ENCODE data around the gene PHF12.
A peak's percentile ranks its signal among the peaks of the same experiment; 100 is the strongest.

Gene PHF12

GRCh38 chr17:28955408-28955807 is 4.1 kb upstream of the PHF12 start:
- DNase-seq (ENCODE audit: low read depth in 2 of 3, low spot score in 1 of 3), result no peak

- no peak for DNase-seq (ENCODE audit: low read depth in 2 of 3, low spot score in 1 of 3)
Observed at GRCh38 chr17:28954886-28955285, 3.6 kb upstream of the PHF12 start.

GRCh38 chr17:28953444-28954118 is 2.3 kb upstream of the PHF12 start:
- peak; percentile 4 to 43 (median 28) for DNase-seq (ENCODE audit: low read depth in 2 of 3, low spot score in 1 of 3)

- peak; percentile 91 to 93 (median 91) for DNase-seq (ENCODE audit: low read depth in 2 of 3, low spot score in 1 of 3)
Observed at GRCh38 chr17:28951991-28952975, 965 bp upstream of the PHF12 start.

- DNase-seq (ENCODE audit: low read depth in 2 of 3, low spot score in 1 of 3), result peak in 1 of 3 donors; percentile 4
Observed at GRCh38 chr17:28950752-28951427, 428 bp downstream of the PHF12 start.

GRCh38 chr17:28950017-28950751 is 1.1 kb downstream of the PHF12 start:
- DNase-seq (ENCODE audit: low read depth in 2 of 3, low spot score in 1 of 3), result peak in 2 of 3 donors; percentile 33 to 42

- peak; percentile 52 to 63 (median 54) for DNase-seq (ENCODE audit: low read depth in 2 of 3, low spot score in 1 of 3)
Observed at GRCh38 chr17:28949185-28950016, 1.9 kb downstream of the PHF12 start.

- no peak for DNase-seq (ENCODE audit: low read depth in 2 of 3, low spot score in 1 of 3)
Observed at GRCh38 chr17:28948873-28949184, 2.5 kb downstream of the PHF12 start.

- DNase-seq (ENCODE audit: low read depth in 2 of 3, low spot score in 1 of 3), result no peak
Observed at GRCh38 chr17:28948342-28948741, 3.0 kb downstream of the PHF12 start.

- no peak for DNase-seq (ENCODE audit: low read depth in 2 of 3, low spot score in 1 of 3)
Observed at GRCh38 chr17:28947639-28948038, 3.7 kb downstream of the PHF12 start.

- DNase-seq (ENCODE audit: low read depth in 2 of 3, low spot score in 1 of 3), result no peak
Observed at GRCh38 chr17:28946239-28946638, 5.1 kb downstream of the PHF12 start.

GRCh38 chr17:28944862-28945741 is 6.2 kb downstream of the PHF12 start:
- DNase-seq (ENCODE audit: low read depth in 2 of 3, low spot score in 1 of 3), result no peak

GRCh38 chr17:28944343-28944742 is 7.0 kb downstream of the PHF12 start:
- DNase-seq (ENCODE audit: low read depth in 2 of 3, low spot score in 1 of 3), result no peak

- DNase-seq (ENCODE audit: low read depth in 2 of 3, low spot score in 1 of 3), result no peak
Observed at GRCh38 chr17:28942925-28943324, 8.4 kb downstream of the PHF12 start.

- no peak for DNase-seq (ENCODE audit: low read depth in 2 of 3, low spot score in 1 of 3)
Observed at GRCh38 chr17:28941251-28941650, 10.1 kb downstream of the PHF12 start.

- DNase-seq (ENCODE audit: low read depth in 2 of 3, low spot score in 1 of 3), result no peak
Observed at GRCh38 chr17:28940675-28941074, 10.6 kb downstream of the PHF12 start.

GRCh38 chr17:28940142-28940541 is 11.2 kb downstream of the PHF12 start:
- no peak for DNase-seq (ENCODE audit: low read depth in 2 of 3, low spot score in 1 of 3)

GRCh38 chr17:28938552-28938951 is 12.8 kb downstream of the PHF12 start:
- DNase-seq (ENCODE audit: low read depth in 2 of 3, low spot score in 1 of 3), result no peak

GRCh38 chr17:28937044-28937729 is 14.1 kb downstream of the PHF12 start:
- no peak for DNase-seq (ENCODE audit: low read depth in 2 of 3, low spot score in 1 of 3)

All from stimulated activated CD4-positive, alpha-beta T cell treated with anti-CD3 and anti-CD28 coated beads, Interleukin-12 subunit alpha, Interleukin-12 subunit beta, amount 100 ng/mL, for 48 hours (primary cell).